Activated CD8-positive, alpha-beta memory T cell treated with anti-CD3 and anti-CD28 coated beads, Interleukin-2, amount 10 ng/mL, durations not matched to agents 7 days and 5 days (primary cell): ENCODE results near the gene C10orf105. TPM values are rescaled to one million over a fixed set of nuclear protein-coding genes. Genes with fewer than 3 reads are reported as not detected.

Source experiments
- ATAC-seq: fragments of 150-1000 bp; cut with Tn5 transposase; one replicate; pipeline ENCODE4 v1.10.0; 2021; ENCODE audit warnings: moderate library complexity
- CTCF ChIA-PET: fragments of 350-600 bp; sonication (Branson Sonifier 250); formaldehyde crosslinking; loops from one replicate; lab custom pipeline; 2021; ENCODE audit warnings: antibody characterized with exemption; lab: Charles Lee
- DNase-seq: peaks from one replicate; pipeline ENCODE4 v3.0.0-alpha.2; 2020
- H3K27ac Mint-ChIP-seq: one replicate; pipeline ENCODE4 v1.8.0; 2021; ENCODE audit warnings: mild to moderate bottlenecking, mixed read lengths
- H3K27me3 Mint-ChIP-seq: one replicate; pipeline ENCODE4 v1.8.0; 2021; ENCODE audit warnings: mixed read lengths
- H3K36me3 Mint-ChIP-seq: one replicate; pipeline ENCODE4 v1.8.0; 2021; ENCODE audit warnings: mild to moderate bottlenecking, mixed read lengths
- H3K4me1 Mint-ChIP-seq: one replicate; pipeline ENCODE4 v1.8.0; 2021; ENCODE audit warnings: mixed read lengths
- H3K4me3 Mint-ChIP-seq: one replicate; pipeline ENCODE4 v1.8.0; 2021; ENCODE audit warnings: mild to moderate bottlenecking, moderate library complexity, mixed read lengths
- H3K9me3 Mint-ChIP-seq: one replicate; pipeline ENCODE4 v1.8.0; 2022; ENCODE audit warnings: low read depth, mixed read lengths
- total RNA-seq, 2 experiments: library from RNA; stranded (reverse); gene quantifications; one replicate each; pipeline ENCODE4 v1.2.3, GENCODE V29; 2021

C10orf105 gene
- total RNA-seq, 2 experiments from 2014 or later: 0.18 to 0.26 TPM

GRCh38 chr10:71696628-71697326, 22.8 kb downstream of the C10orf105 start:
- Mint-ChIP-seq H3K27me3 (peaks cover 8% of the 10 kb centered on the region), H3K27ac (no peak overlapping the region), H3K36me3 (no peaks in the 10 kb centered on the region), H3K4me3 (no peak overlapping the region), H3K9me3 (no peaks in the 10 kb centered on the region), H3K4me1 (peaks cover 51% of the 10 kb centered on the region)
- peak; percentile 66 for ATAC-seq
- DNase-seq: peak; percentile 75
- CTCF ChIA-PET: interaction anchor here (0.6 to 11.3 kb wide), 30 partner anchors 9 to 383 kb away, joined by 3 to 235 read pairs (median 4); partner anchors contain the start of genes C10orf105, PSAP, SLC29A3 and VSIR

GRCh38 chr10:71695502-71696476, 23.8 kb downstream of the C10orf105 start:
- Mint-ChIP-seq H3K27ac (no peak overlapping the region), H3K9me3 (no peaks in the 10 kb centered on the region)
- CTCF ChIA-PET: interaction anchor here (0.9 to 11.3 kb wide), 24 partner anchors 8 to 382 kb away, joined by 3 to 235 read pairs (median 6); partner anchors contain the start of genes C10orf105 and VSIR

GRCh38 chr10:71694567-71694968, 25.0 kb downstream of the C10orf105 start:
- H3K9me3 Mint-ChIP-seq: no peaks in the 10 kb centered on the region
- CTCF ChIA-PET: interaction anchor here (0.6 to 11.3 kb wide), 13 partner anchors 17 to 908 kb away, joined by 3 to 235 read pairs (median 4); partner anchors contain the start of genes C10orf105 and VSIR
- H3K4me3 Mint-ChIP-seq: peak overlapping the region; percentile 15
- H3K27ac Mint-ChIP-seq: peak overlapping the region; percentile 42
- DNase-seq (peak; percentile 76), ATAC-seq (peak; percentile 63)
- no peaks in the 10 kb centered on the region for H3K36me3 Mint-ChIP-seq
- H3K4me1 Mint-ChIP-seq: peaks cover 51% of the 10 kb centered on the region
- peaks cover 3% of the 10 kb centered on the region for H3K27me3 Mint-ChIP-seq

More at GRCh38 chr10:71695502-71696476, 23.8 kb downstream of the C10orf105 start:
- Mint-ChIP-seq H3K4me1 (peaks cover 51% of the 10 kb centered on the region), H3K27me3 (peaks cover 8% of the 10 kb centered on the region), H3K4me3 (no peak overlapping the region), H3K36me3 (no peaks in the 10 kb centered on the region)
- DNase-seq (no peak), ATAC-seq (no peak)

GRCh38 chr10:71694039-71694501, 25.5 kb downstream of the C10orf105 start:
- ATAC-seq: no peak
- no peak overlapping the region for H3K4me3 Mint-ChIP-seq
- peak overlapping the region; percentile 36 for H3K27ac Mint-ChIP-seq

GRCh38 chr10:71693377-71693776, 26.2 kb downstream of the C10orf105 start:
- CTCF ChIA-PET: interaction anchor here (0.6 to 11.3 kb wide), 9 partner anchors 14 to 666 kb away, joined by 3 to 235 read pairs (median 3); partner anchors contain the start of genes C10orf105 and VSIR
- no peaks in the 10 kb centered on the region for H3K9me3 Mint-ChIP-seq
- H3K27me3 Mint-ChIP-seq: no peaks in the 10 kb centered on the region
- no peak for DNase-seq
- ATAC-seq: no peak
- H3K4me3 Mint-ChIP-seq: no peak overlapping the region
- H3K4me1 Mint-ChIP-seq: peaks cover 40% of the 10 kb centered on the region
- H3K36me3 Mint-ChIP-seq: no peaks in the 10 kb centered on the region
- peak overlapping the region; percentile 36 for H3K27ac Mint-ChIP-seq

More at GRCh38 chr10:71694039-71694501, 25.5 kb downstream of the C10orf105 start:
- H3K27me3 Mint-ChIP-seq: no peaks in the 10 kb centered on the region
- no peak for DNase-seq
- H3K9me3 Mint-ChIP-seq: no peaks in the 10 kb centered on the region
- CTCF ChIA-PET: interaction anchor here (0.6 to 11.3 kb wide), 12 partner anchors 18 to 909 kb away, joined by 3 to 235 read pairs (median 5); partner anchors contain the start of genes C10orf105 and VSIR
- peaks cover 47% of the 10 kb centered on the region for H3K4me1 Mint-ChIP-seq
- H3K36me3 Mint-ChIP-seq: no peaks in the 10 kb centered on the region

GRCh38 chr10:71692598-71693306, 26.8 kb downstream of the C10orf105 start:
- Mint-ChIP-seq H3K36me3 (peaks cover 3% of the 10 kb centered on the region), H3K9me3 (peaks cover 3% of the 10 kb centered on the region), H3K4me1 (peaks cover 34% of the 10 kb centered on the region), H3K4me3 (no peak overlapping the region), H3K27me3 (no peaks in the 10 kb centered on the region), H3K27ac (no peak overlapping the region)
- CTCF ChIA-PET: interaction anchor here (0.6 to 11.3 kb wide), 8 partner anchors 13 to 667 kb away, joined by 3 to 235 read pairs (median 3); partner anchors contain the start of genes C10orf105 and VSIR
- ATAC-seq (no peak), DNase-seq (no peak)

GRCh38 chr10:71691405-71691804, 28.2 kb downstream of the C10orf105 start:
- H3K9me3 Mint-ChIP-seq: peaks cover 3% of the 10 kb centered on the region
- peaks cover 21% of the 10 kb centered on the region for H3K4me1 Mint-ChIP-seq
- H3K27me3 Mint-ChIP-seq: no peaks in the 10 kb centered on the region
- peaks cover 3% of the 10 kb centered on the region for H3K36me3 Mint-ChIP-seq
- H3K4me3 Mint-ChIP-seq: no peak overlapping the region
- no peak overlapping the region for H3K27ac Mint-ChIP-seq
- DNase-seq (no peak), ATAC-seq (no peak)
- CTCF ChIA-PET: interaction anchor here (1.4 to 11.3 kb wide), 3 partner anchors 8 to 27 kb away, joined by 4 to 235 read pairs (median 4); partner anchors contain the start of gene C10orf105

- peaks cover 3% of the 10 kb centered on the region for H3K9me3 Mint-ChIP-seq
- DNase-seq (no peak), ATAC-seq (no peak)
- no peaks in the 10 kb centered on the region for H3K27me3 Mint-ChIP-seq
- H3K4me1 Mint-ChIP-seq: peaks cover 18% of the 10 kb centered on the region
- H3K4me3 Mint-ChIP-seq: no peak overlapping the region
- H3K27ac Mint-ChIP-seq: no peak overlapping the region
- CTCF ChIA-PET: interaction anchor here (1.3 to 11.3 kb wide), 3 partner anchors 9 to 22 kb away, joined by 4 to 235 read pairs (median 5); partner anchors contain the start of gene C10orf105
- H3K36me3 Mint-ChIP-seq: peaks cover 3% of the 10 kb centered on the region
These were observed 29.4 kb downstream of the C10orf105 start for GRCh38 chr10:71690094-71690720.

GRCh38 chr10:71688256-71688655, 31.3 kb downstream of the C10orf105 start:
- DNase-seq (no peak), ATAC-seq (no peak)
- no peak overlapping the region for H3K4me3 Mint-ChIP-seq
- H3K4me1 Mint-ChIP-seq: no peaks in the 10 kb centered on the region
- CTCF ChIA-PET: interaction anchor here (1.5 kb wide), 1 partner anchor 8 kb away, joined by 4 read pairs; no protein-coding TSS in a partner anchor
- peaks cover 3% of the 10 kb centered on the region for H3K9me3 Mint-ChIP-seq
- peaks cover 3% of the 10 kb centered on the region for H3K36me3 Mint-ChIP-seq
- H3K27me3 Mint-ChIP-seq: no peaks in the 10 kb centered on the region
- H3K27ac Mint-ChIP-seq: peak overlapping the region; percentile 16

- no peaks in the 10 kb centered on the region for H3K27me3 Mint-ChIP-seq
- CTCF ChIA-PET: interaction anchor here (0.8 to 1.5 kb wide), 3 partner anchors 9 to 21 kb away, joined by 3 to 4 read pairs (median 3); no protein-coding TSS in a partner anchor
These were observed 32.1 kb downstream of the C10orf105 start for GRCh38 chr10:71687480-71687879.

GRCh38 chr10:71687077-71687476, 32.5 kb downstream of the C10orf105 start:
- ATAC-seq (no peak), DNase-seq (no peak)
- CTCF ChIA-PET: interaction anchor here (0.8 to 1.5 kb wide), 3 partner anchors 9 to 22 kb away, joined by 3 to 4 read pairs (median 3); no protein-coding TSS in a partner anchor
- H3K27me3 Mint-ChIP-seq: no peaks in the 10 kb centered on the region
- H3K4me3 Mint-ChIP-seq: no peak overlapping the region
- H3K36me3 Mint-ChIP-seq: peaks cover 3% of the 10 kb centered on the region
- H3K27ac Mint-ChIP-seq: no peak overlapping the region
- peaks cover 3% of the 10 kb centered on the region for H3K9me3 Mint-ChIP-seq
- H3K4me1 Mint-ChIP-seq: no peaks in the 10 kb centered on the region

More at GRCh38 chr10:71687480-71687879, 32.1 kb downstream of the C10orf105 start:
- DNase-seq (no peak), ATAC-seq (no peak)
- H3K4me3 Mint-ChIP-seq: no peak overlapping the region
- no peak overlapping the region for H3K27ac Mint-ChIP-seq
- no peaks in the 10 kb centered on the region for H3K4me1 Mint-ChIP-seq
- H3K9me3 Mint-ChIP-seq: peaks cover 3% of the 10 kb centered on the region
- H3K36me3 Mint-ChIP-seq: peaks cover 3% of the 10 kb centered on the region
